Posterior vena cava (tissue), 2 donors: Measurements from ENCODE around the gene OPRL1. TPM values are rescaled to one million over a fixed set of nuclear protein-coding genes. Genes with fewer than 3 reads are reported as not detected.

ENCODE experiments used
- DNase-seq: peaks from one replicate; pipeline ENCODE4 v3.0.0-alpha.2; 2020; ENCODE audit warnings: low spot score
- intact Hi-C, 2 donors: fragments of 100-400 bp; cut with DNase I; formaldehyde crosslinking; loops; one replicate each; pipeline versions ENCODE4 v1.14.1 to v1.14.2; 2022 to 2023
- total RNA-seq, 2 donors: library from RNA; stranded (reverse); fragmentation: NEBNext Ultra II Directional; extraction: Animal tissue kit (Norgen Biotek cat#: 25700); gene quantifications; one replicate each; pipeline ENCODE4 v1.2.1, GENCODE V29; 2021
- donor health status: DM: yes; HTN: yes; CAD: no.
- donor health status: DM: yes; HTN: yes; CAD: no.

The OPRL1 gene
- total RNA-seq, 2 donors from 2014 or later = 0.76 to 1.4 TPM

GRCh38 chr20:64052987-64053840 is 26.7 kb upstream of the OPRL1 start:
- intact Hi-C loops = no loop called here
- DNase-seq = no peak

GRCh38 chr20:64053841-64054661 is 25.8 kb upstream of the OPRL1 start:
- intact Hi-C loops = no loop called here
- no peak for DNase-seq

- intact Hi-C loops = loop anchor here in 1 of 2 donors (5.0 kb wide), 1 partner anchor 1873 kb away; the partner anchor contains the start of gene MTG2
- no peak for DNase-seq
Observed at GRCh38 chr20:64055396-64055892, 24.4 kb upstream of the OPRL1 start.

- no peak for DNase-seq
- intact Hi-C loops = loop anchor here in 1 of 2 donors (5.0 kb wide), 1 partner anchor 1874 kb away; the partner anchor contains the start of gene MTG2
Observed at GRCh38 chr20:64055893-64056638, 23.8 kb upstream of the OPRL1 start.

- intact Hi-C loops = loop anchor here in 1 of 2 donors (5.0 kb wide), 1 partner anchor 1874 kb away; the partner anchor contains the start of gene MTG2
- no peak for DNase-seq
Observed at GRCh38 chr20:64056639-64056888, 23.3 kb upstream of the OPRL1 start.

- DNase-seq = no peak
- intact Hi-C loops = loop anchor here in 1 of 2 donors (1.0 to 5.0 kb wide), 2 partner anchors 25 to 1875 kb away; partner anchors contain the start of gene MTG2
Observed at GRCh38 chr20:64056889-64057627, 22.8 kb upstream of the OPRL1 start.

- peak; percentile 93 for DNase-seq
- intact Hi-C loops = loop anchor here in 1 of 2 donors (1.0 to 5.0 kb wide), 2 partner anchors 26 to 1876 kb away; partner anchors contain the start of gene MTG2
Observed at GRCh38 chr20:64057628-64058498, 22.0 kb upstream of the OPRL1 start.

GRCh38 chr20:64058536-64058935 is 21.3 kb upstream of the OPRL1 start:
- intact Hi-C loops = loop anchor here in 1 of 2 donors (5.0 kb wide), 1 partner anchor 1876 kb away; the partner anchor contains the start of gene MTG2
- DNase-seq = no peak

- DNase-seq = no peak
- intact Hi-C loops = no loop called here
Observed at GRCh38 chr20:64062276-64062595, 17.6 kb upstream of the OPRL1 start.

- DNase-seq = peak; percentile 99
- intact Hi-C loops = no loop called here
Observed at GRCh38 chr20:64062596-64063388, 17.1 kb upstream of the OPRL1 start, which contains the start of gene TCEA2. TCEA2 (plus strand) TSS chr20:64063198; CDS start chr20:64063313, 115 bp downstream.

GRCh38 chr20:64063389-64064144 is 16.3 kb upstream of the OPRL1 start:
- no peak for DNase-seq
- intact Hi-C loops = no loop called here

- DNase-seq = no peak
- intact Hi-C loops = no loop called here
Observed at GRCh38 chr20:64064145-64064698, 15.7 kb upstream of the OPRL1 start.

GRCh38 chr20:64065062-64065973 is 14.6 kb upstream of the OPRL1 start:
- intact Hi-C loops = no loop called here
- DNase-seq = no peak

GRCh38 chr20:64065974-64066343 is 13.9 kb upstream of the OPRL1 start:
- no peak for DNase-seq
- intact Hi-C loops = no loop called here
